HG03135 (cell line): ENCODE measurements around the gene EMSY.
"Not testable (repeated sequence)": the region's sequence is repeated elsewhere in the genome, so short reads cannot be mapped to it uniquely, and the experiment has no call there.

Experiments
- ATAC-seq: cut with Tn5 transposase; IDR thresholded peaks from one replicate; pipeline ENCODE4 v1.9.1; 2021; ENCODE audit warnings: mild to moderate bottlenecking, moderate library complexity; ENCODE audit not compliant: unreplicated experiment

The EMSY gene

GRCh38 chr11:76592961-76593360 lies 148.1 kb downstream of the EMSY start:
- no peak for ATAC-seq

- not testable (repeated sequence) for ATAC-seq
Measured at GRCh38 chr11:76595091-76595490, 150.3 kb downstream of the EMSY start.

GRCh38 chr11:76596652-76597051 lies 151.8 kb downstream of the EMSY start:
- ATAC-seq, result no peak

GRCh38 chr11:76597533-76598425 lies 153.0 kb downstream of the EMSY start:
- no peak for ATAC-seq

- ATAC-seq, result no peak
Measured at GRCh38 chr11:76598426-76598839, 153.6 kb downstream of the EMSY start.

- ATAC-seq, result no peak
Measured at GRCh38 chr11:76599041-76600013, 154.5 kb downstream of the EMSY start.

GRCh38 chr11:76600124-76600655 lies 155.4 kb downstream of the EMSY start:
- ATAC-seq, result no peak

GRCh38 chr11:76601272-76601671 lies 156.5 kb downstream of the EMSY start:
- no peak for ATAC-seq

- no peak for ATAC-seq
Measured at GRCh38 chr11:76601724-76602123, 156.9 kb downstream of the EMSY start.

GRCh38 chr11:76602431-76602861 lies 157.6 kb downstream of the EMSY start:
- no peak for ATAC-seq
